NCI-H524 treated with DMSO at 0.1 percent for 48 hours (cell line): ENCODE results near the gene MGAT4C.

ENCODE experiments used
- DNase-seq: peaks from one replicate; lab custom pipeline; 2025; lab: John Stamatoyannopoulos, UW

Gene MGAT4C

GRCh38 chr12:86228656-86229055 lies 27.5 kb downstream of the MGAT4C start:
- no peak for DNase-seq

- no peak for DNase-seq
Measured at GRCh38 chr12:86226481-86226880, 29.7 kb downstream of the MGAT4C start.

DNA sequence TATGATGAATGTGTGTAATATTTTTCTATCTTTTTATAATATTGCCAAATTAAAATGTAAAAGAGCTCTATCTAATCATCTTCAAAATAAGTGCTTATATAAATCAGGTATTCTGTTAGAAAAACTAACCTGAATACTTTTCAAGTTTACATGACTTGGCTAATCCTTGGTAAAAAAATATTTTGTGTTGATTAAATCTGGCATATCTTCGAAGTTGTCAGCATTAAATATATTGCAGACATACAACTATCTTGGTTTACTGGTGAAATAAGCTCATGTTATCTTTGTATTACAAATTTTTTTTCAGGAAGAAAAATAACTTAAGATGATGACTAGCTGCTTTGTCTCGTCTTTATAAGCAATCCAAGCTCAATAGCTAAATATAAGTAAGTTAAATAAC lies 39.6 kb downstream of the MGAT4C start:
- no peak for DNase-seq

DNA sequence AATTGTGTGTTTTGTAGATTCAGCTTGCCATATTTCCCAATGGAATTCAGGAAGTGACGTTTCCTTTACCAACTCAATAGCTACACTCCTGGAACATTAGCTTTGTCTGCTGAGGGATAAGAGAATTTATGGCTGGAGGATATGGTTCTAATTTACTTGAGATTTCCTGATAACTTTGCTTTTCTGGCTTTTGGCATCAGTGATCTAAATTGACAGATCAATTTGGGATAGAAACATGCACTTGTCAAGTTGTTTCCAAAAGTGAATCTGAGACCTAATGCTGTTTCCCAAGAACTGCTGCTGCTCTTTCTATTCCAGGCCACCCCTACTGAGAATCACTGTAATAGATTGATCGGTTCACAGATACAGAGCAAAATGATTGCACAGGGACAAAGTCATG lies 43.2 kb downstream of the MGAT4C start:
- DNase-seq = no peak

DNA sequence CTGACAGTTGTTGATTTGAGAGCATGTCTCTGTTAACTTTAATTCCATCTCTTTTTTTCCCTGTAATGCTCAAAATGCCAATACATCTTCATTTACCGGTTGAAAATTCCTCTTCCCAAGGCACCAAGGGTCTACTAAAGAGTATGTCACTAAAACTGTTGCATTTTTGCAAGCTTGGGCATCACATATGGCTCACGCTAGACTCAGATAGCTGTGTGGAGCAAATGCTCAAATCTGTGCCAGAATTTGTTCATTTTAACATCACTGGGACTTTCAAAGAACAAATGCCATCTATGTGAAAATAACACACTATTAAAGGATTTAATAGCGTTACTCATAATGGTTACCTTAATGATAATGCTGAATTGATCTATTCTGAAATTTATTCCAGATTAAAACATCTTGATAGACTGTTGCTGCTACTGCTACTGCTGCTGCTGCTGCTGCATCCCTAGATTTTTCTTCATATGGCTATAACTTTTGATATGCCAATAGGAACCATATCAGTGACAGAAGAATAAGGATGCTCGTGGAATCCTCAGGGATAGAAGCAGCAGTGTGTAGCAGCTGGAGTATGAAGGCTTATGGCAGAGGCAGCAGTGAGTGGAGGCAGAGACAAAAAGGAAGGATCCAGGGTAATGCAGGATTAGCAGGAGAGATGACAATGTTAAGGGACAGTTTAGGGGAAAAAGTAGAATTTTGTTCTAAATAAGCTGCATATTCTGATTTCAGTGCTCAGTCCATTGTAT lies 57.3 kb downstream of the MGAT4C start:
- DNase-seq = no peak

DNA sequence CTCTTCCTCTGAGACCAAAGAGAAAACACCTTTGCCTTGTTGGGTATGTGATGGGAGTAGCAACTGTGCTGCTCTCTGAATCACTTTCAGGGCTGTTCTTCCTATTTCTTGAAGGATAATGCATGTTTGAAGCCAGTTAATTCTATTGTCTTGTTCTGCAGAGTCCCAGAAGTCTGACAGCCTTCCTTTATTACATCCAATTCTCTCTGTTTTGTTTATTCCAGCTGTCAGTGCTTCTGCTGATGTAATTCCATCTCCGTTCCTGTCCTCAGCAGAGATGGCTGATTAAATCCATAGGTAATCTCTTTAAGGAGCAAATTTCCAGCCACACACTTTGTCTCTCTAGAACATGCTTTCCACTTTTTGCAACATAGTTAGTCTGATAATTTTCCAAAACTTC lies 59.7 kb downstream of the MGAT4C start:
- DNase-seq = no peak

DNA sequence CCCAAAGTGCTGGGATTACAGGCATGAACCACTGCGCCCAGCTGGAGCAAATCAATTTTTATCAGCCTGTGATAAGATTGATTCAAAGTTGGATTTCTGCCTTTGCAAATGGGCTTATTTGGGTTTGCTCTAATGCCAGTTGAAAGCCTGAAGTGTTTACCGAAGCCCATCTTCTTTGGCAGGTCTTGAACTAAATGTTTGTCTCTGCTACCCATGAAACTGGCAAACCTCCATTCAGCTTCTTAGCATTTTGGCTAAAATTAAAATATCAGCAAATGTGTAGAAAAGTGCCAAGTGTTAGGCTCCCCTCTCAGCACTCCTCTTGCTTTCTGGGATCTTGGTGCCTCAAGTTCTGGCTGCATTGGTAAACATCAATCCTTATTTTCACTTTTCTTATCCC lies 61.5 kb downstream of the MGAT4C start:
- DNase-seq = no peak

DNA sequence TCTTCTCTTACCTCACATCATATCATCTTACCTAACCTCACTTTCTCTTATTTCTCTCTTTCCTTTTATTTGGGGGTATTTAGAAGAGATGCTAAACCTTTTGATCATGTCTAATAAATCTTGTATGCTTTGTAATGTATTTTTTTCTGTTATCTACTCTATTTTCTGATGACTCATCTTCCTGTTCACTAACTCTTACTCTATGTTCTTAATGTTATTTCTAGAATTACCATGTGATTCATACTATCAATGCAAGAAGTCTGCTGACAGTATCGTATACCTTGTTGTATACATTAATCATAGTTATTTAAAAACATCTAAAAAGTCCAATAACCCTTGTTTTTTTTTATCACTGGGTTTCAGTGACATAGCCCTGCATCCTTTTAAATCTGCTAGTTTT lies 62.3 kb downstream of the MGAT4C start:
- DNase-seq = no peak

GRCh38 chr12:86188226-86188625 lies 68.0 kb downstream of the MGAT4C start:
- DNase-seq = no peak

- no peak for DNase-seq
Measured at GRCh38 chr12:86186449-86186848, 69.7 kb downstream of the MGAT4C start.

GRCh38 chr12:86179855-86180254 lies 76.3 kb downstream of the MGAT4C start:
- no peak for DNase-seq

- DNase-seq = no peak
Measured at GRCh38 chr12:86174188-86174587, 82.0 kb downstream of the MGAT4C start.

DNA sequence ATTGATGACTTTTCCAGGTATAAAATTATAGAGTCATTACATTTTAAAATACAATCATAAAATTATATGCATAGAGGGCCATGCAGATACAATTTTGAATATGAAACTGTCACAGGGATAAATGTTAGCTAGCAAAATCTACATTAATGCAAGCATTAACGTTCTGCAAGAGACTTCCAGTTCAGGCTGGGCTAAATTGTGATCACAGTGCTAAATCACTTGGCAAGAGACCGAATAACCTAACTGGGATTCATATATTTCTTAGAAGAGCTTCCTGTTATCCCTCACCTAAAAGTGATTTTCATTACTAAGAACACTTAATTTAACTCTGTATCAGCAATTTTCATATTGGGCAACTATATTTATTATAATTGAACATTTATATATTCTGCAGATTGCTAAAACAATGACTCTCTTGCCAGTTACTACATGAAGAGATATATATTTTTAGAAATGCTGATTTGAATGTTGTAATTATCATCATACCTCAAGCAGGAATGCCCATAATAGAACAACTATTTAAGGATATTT lies 83.2 kb downstream of the MGAT4C start:
- no peak for DNase-seq

GRCh38 chr12:86170051-86170450 lies 86.1 kb downstream of the MGAT4C start:
- no peak for DNase-seq

DNA sequence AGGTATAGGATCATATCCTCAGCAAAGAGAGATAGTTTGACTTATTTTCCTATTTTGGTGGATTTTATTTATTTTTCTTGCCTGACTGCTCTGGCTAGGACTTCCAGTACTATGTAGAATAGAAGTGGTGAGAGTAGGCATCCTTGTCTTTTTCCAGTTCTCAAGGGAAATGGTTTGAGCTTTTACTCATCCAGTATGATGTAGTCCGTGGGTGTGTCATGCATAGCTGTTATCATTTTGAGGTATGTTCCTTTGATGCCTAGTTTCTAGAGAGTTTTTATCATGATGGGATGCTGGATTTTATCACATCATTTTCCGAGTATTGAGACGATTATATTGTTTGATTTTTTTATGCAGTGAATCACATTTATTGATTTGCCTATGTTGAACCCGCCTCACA lies 97.2 kb downstream of the MGAT4C start:
- DNase-seq = no peak

GRCh38 chr12:86154620-86155019 lies 101.6 kb downstream of the MGAT4C start:
- DNase-seq = no peak

- no peak for DNase-seq
Measured at GRCh38 chr12:86148612-86149011, 107.6 kb downstream of the MGAT4C start.

DNA sequence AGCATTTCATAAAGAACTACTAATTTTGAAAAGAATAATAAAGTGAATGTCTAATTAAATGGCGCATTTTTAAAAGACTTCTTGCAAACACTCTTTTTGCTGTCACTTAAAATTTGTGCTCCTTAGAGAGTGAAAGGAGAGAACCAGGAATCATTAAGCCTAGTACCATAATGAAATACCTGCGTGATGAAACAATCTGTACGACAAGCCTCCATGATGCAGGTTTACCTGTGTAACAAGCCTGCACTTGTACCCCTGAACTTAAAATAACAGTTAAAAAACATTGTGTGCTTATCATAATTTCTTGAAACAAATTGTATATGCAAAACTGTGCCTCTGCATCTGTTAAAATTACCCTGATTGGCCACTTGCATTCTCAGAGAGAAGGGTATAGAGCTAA lies 108.1 kb downstream of the MGAT4C start:
- DNase-seq = no peak

DNA sequence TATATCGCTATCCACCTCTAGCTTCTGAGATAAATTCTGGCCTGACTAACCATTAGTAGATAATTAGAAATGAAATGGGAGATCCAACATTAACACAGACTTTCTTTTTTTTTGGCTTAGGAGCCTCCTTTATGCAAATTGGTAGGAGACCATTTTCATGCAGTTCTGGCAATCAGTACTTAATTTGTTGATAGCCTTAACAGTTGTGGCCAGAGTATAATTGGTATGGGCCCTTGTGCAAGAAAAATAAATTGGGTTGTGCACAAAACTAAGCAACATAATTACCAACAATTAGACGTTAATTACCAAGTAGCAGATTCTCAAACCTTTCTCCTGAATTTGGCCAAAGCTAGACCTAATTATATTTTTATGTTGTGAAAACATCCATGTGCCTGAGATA lies 111.0 kb downstream of the MGAT4C start:
- DNase-seq = no peak

- no peak for DNase-seq
Measured at GRCh38 chr12:86143162-86143561, 113.0 kb downstream of the MGAT4C start.

- DNase-seq = no peak
Measured at GRCh38 chr12:86139671-86140070, 116.5 kb downstream of the MGAT4C start.

DNA sequence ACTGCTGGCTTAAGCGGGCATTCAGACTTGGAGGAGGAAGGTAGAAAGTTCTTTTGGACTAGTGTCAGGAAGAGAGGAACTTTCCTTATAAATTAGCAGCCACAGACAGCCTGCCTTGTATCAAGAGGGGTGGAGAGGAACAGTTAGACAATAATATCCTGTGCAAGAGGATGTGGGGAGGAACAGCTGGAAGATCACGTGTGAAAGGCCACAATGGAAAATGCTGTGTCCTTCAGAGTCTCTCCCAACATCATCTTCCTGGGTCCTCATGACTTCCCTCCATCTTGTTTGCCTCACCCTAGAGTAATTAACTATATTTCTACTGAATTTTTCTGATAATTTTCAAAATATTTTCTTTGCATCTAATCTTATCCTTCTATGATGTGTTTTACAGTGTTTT lies 117.4 kb downstream of the MGAT4C start:
- DNase-seq = no peak

DNA sequence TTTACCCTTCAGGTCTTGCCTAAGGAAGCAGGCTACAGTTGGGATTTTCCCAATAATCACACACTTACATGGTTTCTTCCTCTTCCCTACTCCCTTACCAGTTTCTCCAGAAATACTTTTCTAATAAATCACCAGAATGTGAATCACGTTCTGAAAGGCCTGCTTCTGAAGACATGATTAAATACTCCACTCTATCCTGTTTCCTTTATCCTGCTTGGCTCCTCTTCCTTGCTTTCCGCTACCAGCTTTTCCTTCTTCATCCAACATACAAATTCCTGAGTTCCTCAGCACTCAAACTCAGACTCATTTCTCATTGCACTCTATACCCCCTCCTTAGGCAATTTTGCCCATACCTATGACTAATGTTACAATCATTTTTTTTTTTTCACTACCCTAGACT lies 118.3 kb downstream of the MGAT4C start:
- DNase-seq = no peak

- no peak for DNase-seq
Measured at GRCh38 chr12:86134561-86134960, 121.6 kb downstream of the MGAT4C start.
